Measurements from ENCODE around the gene COL12A1. TPM values are rescaled to one million over a fixed set of nuclear protein-coding genes. Genes with fewer than 3 reads are reported as not detected.

The COL12A1 gene
- total RNA-seq: not detected

DNA sequence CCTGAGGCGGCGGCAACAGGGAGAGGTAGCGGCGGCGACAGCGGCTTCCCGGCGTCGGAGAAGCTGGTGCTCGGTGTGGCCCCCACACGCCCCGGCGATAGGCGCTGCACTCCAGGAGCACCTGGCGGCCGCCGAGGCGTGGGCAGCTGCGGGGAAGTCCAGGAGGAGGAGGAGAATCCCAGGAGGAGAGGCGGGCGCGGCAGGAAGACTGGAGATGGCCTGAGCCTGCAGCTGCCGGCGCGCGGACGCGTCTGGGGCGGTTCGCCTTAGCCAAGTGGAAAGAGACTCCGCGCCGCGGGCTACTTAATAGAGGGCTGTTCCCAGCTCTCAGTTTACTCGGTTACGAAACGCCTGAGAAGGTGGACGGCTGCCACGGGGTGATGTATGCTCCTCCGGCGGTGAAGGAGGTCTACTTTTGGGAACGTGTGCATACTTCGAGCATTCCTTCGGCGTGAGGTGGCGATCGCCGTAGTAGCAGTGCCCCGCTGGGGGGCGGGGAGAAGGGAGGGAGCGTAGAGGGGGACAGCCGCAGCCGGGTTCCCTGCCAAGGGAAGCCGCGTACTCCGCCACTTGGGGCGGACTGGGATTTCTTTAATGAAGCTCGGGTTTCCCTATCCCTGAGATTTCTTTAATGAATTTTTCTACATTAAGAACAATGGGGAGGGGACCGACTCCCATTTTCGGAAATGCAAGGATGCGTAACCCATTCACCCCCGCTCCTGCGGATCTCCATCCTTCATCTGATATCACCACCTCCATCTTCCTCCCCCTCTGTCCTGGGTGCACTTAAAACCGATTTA, at the start of gene COL12A1:
Gene COL12A1, minus strand, starts transcription at position 278 of the 800 bp plus-strand sequence. CDS start 3,261 bp downstream, outside the sequence.
- CTCF ChIA-PET: interaction anchor here (1.1 to 3.5 kb wide), 5 partner anchors 11 to 1467 kb away, joined by 3 to 20 read pairs (median 5); no protein-coding TSS in a partner anchor
- DNase-seq: no peak
- no peak for ATAC-seq
- peak within 1 kb of the TSS; percentile 8 for H3K27ac Mint-ChIP-seq
- peak within 1 kb of the TSS; percentile 31 for H3K4me3 Mint-ChIP-seq
- H3K36me3 Mint-ChIP-seq: peaks cover 6% of the 10 kb centered on the region
- peaks cover 49% of the 10 kb centered on the region for H3K4me1 Mint-ChIP-seq
- peaks cover 91% of the 10 kb centered on the region for H3K27me3 Mint-ChIP-seq
- H3K9me3 Mint-ChIP-seq (ENCODE audit: low read depth): no peaks in the 10 kb centered on the region

DNA sequence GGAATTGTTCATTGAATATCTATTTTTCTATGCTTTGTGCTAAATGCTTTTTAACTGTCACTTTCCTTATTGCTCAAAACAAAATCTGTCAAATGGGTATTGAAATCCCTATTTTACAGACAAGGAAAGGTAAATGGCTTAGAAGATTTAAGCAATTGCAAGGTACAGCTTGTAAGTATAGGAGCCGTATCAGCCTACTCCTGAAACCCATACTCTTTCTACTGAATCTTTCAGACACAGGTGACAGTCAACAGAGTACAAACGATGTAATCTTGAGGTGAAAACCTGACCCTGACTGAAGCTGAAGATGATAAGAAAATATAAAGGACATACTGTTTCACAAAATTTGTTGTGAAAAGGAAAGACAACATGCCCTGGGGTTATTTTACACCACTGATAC, 44.7 kb upstream of the COL12A1 start:
- Mint-ChIP-seq H3K4me3 (no peak overlapping the region), H3K27ac (no peak overlapping the region), H3K27me3 (peaks cover 14% of the 10 kb centered on the region), H3K36me3 (peaks cover 13% of the 10 kb centered on the region), H3K4me1 (peaks cover 2% of the 10 kb centered on the region), H3K9me3 (ENCODE audit: low read depth) (no peaks in the 10 kb centered on the region)
- DNase-seq (no peak), ATAC-seq (no peak)
- CTCF ChIA-PET: interaction anchor here (3.3 kb wide), 1 partner anchor 17 kb away, joined by 10 read pairs; no protein-coding TSS in a partner anchor

DNA sequence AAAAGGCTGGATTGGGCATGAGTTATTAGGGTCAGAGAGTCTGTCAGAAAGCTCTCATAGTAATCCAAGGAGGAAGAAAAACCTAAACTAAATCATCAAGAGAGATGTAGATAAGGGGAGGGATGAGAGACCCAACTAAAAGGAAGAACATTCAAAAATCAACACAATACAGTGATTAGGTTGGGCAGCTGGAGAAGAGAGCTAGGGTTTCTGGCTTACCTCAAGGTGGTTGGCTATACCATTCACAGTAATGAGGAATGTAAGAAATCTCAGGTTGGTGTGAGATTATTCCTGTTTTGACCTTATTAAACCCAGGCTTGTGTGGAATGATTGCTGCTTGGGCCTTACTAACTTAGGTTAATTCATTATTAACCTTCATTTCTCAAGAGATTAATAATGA, 44.0 kb upstream of the COL12A1 start:
- no peaks in the 10 kb centered on the region for H3K9me3 Mint-ChIP-seq (ENCODE audit: low read depth)
- H3K27ac Mint-ChIP-seq: no peak overlapping the region
- no peak overlapping the region for H3K4me3 Mint-ChIP-seq
- peaks cover 5% of the 10 kb centered on the region for H3K4me1 Mint-ChIP-seq
- DNase-seq (no peak), ATAC-seq (no peak)
- H3K36me3 Mint-ChIP-seq: peaks cover 12% of the 10 kb centered on the region
- peaks cover 14% of the 10 kb centered on the region for H3K27me3 Mint-ChIP-seq
- CTCF ChIA-PET: interaction anchor here (3.3 kb wide), 1 partner anchor 17 kb away, joined by 10 read pairs; no protein-coding TSS in a partner anchor

DNA sequence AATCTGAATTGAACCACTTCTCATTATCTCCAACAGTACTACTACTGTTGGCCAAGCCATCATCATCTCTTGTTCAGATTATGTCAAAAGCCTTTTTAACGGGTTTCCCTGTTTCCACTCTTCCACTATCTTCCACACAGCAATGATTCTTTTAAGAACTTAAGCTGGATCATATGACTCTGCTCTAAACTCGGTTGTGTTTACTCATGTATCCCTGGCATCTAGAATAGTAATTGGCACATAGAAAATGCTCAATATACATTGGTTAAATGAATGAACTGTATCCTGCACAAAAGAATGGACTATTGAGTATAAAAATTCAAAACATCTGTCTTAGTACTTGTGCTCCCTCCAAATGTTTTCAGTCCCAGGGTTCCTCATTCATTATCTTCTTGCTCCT, 40.5 kb upstream of the COL12A1 start:
- H3K4me1 Mint-ChIP-seq: peaks cover 24% of the 10 kb centered on the region
- H3K27me3 Mint-ChIP-seq: peaks cover 14% of the 10 kb centered on the region
- DNase-seq (no peak), ATAC-seq (no peak)
- CTCF ChIA-PET: interaction anchor here (0.5 kb wide), 1 partner anchor 37 kb away, joined by 3 read pairs; no protein-coding TSS in a partner anchor
- no peaks in the 10 kb centered on the region for H3K9me3 Mint-ChIP-seq (ENCODE audit: low read depth)
- no peak overlapping the region for H3K4me3 Mint-ChIP-seq
- peaks cover 8% of the 10 kb centered on the region for H3K36me3 Mint-ChIP-seq
- no peak overlapping the region for H3K27ac Mint-ChIP-seq

DNA sequence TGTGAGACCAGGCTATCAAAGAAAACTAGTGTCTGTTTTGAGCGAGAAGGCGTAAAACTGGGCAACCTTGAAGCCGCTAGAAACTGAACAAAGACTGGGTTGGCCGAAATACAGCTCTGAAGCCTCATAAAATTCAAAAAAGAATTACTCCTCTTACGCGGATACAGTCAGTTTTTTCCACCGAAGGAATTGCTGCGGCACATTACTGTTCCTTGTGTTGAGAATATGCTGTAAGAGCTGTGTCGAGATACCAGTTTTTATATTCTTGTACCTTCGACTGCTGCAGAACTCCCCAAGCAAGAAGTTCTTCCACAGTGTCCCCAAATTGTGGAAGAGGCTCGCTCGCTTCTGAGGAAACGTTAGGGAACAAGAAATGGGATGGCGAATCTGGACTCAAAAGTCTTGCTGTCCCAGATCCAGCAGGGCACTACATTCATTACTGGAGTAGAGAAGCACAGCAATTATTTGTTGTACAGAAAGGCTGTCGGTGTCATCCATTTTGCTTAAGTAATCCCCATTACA, 38.3 kb upstream of the COL12A1 start:
- no peak for ATAC-seq
- peak overlapping the region; percentile 97 for H3K27ac Mint-ChIP-seq
- peaks cover 14% of the 10 kb centered on the region for H3K27me3 Mint-ChIP-seq
- H3K9me3 Mint-ChIP-seq (ENCODE audit: low read depth): no peaks in the 10 kb centered on the region
- H3K4me3 Mint-ChIP-seq: peak overlapping the region; percentile 95
- H3K36me3 Mint-ChIP-seq: peaks cover 24% of the 10 kb centered on the region
- peaks cover 30% of the 10 kb centered on the region for H3K4me1 Mint-ChIP-seq
- CTCF ChIA-PET: interaction anchor here (0.8 to 1.3 kb wide), 3 partner anchors 14 to 40 kb away, joined by 3 to 4 read pairs (median 3); no protein-coding TSS in a partner anchor
- no peak for DNase-seq

DNA sequence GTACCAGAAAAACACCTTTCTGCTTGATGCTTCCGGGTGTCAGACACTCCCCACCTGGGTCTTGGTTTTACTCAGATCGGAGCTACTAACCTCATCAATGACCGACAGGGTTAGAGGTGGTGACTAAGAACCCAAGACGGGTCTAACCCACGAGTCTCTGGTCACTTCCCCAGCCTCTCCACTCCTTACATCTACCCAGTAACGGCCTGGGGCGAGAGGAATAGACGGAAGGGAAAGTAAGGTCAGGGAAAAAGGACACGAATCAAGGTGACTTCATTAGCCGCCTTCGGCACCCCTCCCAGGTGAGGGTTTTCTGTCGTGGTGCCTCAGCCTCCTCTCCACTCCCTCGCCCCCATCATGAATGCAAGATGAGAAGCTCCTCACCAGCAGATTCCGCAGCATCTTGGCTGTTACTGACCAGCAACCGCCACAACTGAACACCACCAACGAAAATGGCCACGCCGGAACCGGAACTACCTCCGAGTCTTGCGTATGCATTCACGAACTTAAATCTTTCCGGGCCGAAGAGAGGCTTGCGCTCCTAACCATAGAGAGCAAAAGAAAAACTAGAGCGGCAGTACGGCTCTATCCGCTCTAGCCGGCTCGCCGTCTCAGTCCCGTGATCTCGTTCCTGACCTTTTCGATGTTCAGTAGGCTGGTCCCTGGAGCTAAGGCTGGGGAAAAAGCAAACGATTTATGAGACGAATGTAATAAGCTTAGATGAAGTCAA, 37.6 kb upstream of the COL12A1 start, which contains the start of gene COX7A2:
Gene COX7A2, minus strand, starts transcription at position 469 of the 730 bp plus-strand sequence. Its CDS starts 67 bp downstream, at position 402.
- peak within 1 kb of the TSS; percentile 95 for H3K4me3 Mint-ChIP-seq
- H3K9me3 Mint-ChIP-seq (ENCODE audit: low read depth): no peaks in the 10 kb centered on the region
- ATAC-seq (peak; percentile 97), DNase-seq (peak; percentile 94)
- peaks cover 31% of the 10 kb centered on the region for H3K4me1 Mint-ChIP-seq
- H3K27me3 Mint-ChIP-seq: peaks cover 14% of the 10 kb centered on the region
- CTCF ChIA-PET: interaction anchor here (0.8 to 1.6 kb wide), 3 partner anchors 33 to 40 kb away, joined by 3 to 5 read pairs (median 4); no protein-coding TSS in a partner anchor
- H3K27ac Mint-ChIP-seq: peak within 1 kb of the TSS; percentile 97
- peaks cover 29% of the 10 kb centered on the region for H3K36me3 Mint-ChIP-seq

DNA sequence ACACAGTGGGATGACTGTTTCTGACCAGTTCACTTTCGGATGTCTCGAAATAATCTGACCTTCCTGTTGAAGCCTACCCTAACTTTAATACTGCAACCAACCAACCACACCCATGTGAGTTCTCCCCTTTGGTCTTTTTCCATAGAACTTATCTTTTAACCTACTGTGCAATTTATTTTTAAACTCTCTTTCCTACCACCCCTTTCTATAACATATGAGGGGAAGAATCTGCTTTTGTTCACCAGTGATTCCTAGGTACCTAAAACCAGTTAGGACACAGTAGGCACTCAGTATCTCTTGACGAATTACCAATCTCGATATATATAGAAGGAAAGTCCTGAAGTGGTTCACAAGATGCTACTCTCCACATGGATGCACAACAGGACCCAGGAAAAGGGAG, 30.8 kb upstream of the COL12A1 start:
- no peaks in the 10 kb centered on the region for H3K27me3 Mint-ChIP-seq
- no peak overlapping the region for H3K4me3 Mint-ChIP-seq
- peaks cover 11% of the 10 kb centered on the region for H3K4me1 Mint-ChIP-seq
- H3K36me3 Mint-ChIP-seq: peaks cover 36% of the 10 kb centered on the region
- H3K27ac Mint-ChIP-seq: no peak overlapping the region
- no peaks in the 10 kb centered on the region for H3K9me3 Mint-ChIP-seq (ENCODE audit: low read depth)
- DNase-seq (no peak), ATAC-seq (no peak)
- CTCF ChIA-PET: interaction anchor here (0.7 kb wide), 1 partner anchor 18 kb away, joined by 3 read pairs; no protein-coding TSS in a partner anchor

DNA sequence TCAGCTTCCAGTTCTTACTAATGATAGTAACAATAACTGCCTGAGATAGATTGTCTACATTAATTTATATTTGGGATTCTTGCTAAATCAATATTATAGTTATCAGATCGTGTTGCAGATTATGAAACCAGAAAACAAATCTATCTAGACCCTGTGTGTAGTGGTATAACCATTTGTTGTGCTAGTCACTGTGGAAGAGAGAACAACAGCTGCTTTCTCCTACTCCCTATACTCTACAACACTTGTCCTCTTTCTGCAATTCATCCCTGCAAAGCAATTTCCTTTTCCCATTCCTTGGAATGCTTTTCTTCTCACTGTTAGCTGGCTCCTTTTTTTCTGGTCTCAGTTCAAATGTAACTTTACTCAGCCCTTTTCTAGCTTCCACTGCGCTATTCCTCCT, 29.4 kb upstream of the COL12A1 start:
- H3K4me3 Mint-ChIP-seq: no peak overlapping the region
- H3K4me1 Mint-ChIP-seq: peaks cover 4% of the 10 kb centered on the region
- DNase-seq (no peak), ATAC-seq (no peak)
- H3K27me3 Mint-ChIP-seq: no peaks in the 10 kb centered on the region
- H3K36me3 Mint-ChIP-seq: peaks cover 29% of the 10 kb centered on the region
- H3K27ac Mint-ChIP-seq: no peak overlapping the region
- CTCF ChIA-PET: interaction anchor here (0.6 kb wide), 1 partner anchor 328 kb away, joined by 3 read pairs; no protein-coding TSS in a partner anchor
- H3K9me3 Mint-ChIP-seq (ENCODE audit: low read depth): no peaks in the 10 kb centered on the region

DNA sequence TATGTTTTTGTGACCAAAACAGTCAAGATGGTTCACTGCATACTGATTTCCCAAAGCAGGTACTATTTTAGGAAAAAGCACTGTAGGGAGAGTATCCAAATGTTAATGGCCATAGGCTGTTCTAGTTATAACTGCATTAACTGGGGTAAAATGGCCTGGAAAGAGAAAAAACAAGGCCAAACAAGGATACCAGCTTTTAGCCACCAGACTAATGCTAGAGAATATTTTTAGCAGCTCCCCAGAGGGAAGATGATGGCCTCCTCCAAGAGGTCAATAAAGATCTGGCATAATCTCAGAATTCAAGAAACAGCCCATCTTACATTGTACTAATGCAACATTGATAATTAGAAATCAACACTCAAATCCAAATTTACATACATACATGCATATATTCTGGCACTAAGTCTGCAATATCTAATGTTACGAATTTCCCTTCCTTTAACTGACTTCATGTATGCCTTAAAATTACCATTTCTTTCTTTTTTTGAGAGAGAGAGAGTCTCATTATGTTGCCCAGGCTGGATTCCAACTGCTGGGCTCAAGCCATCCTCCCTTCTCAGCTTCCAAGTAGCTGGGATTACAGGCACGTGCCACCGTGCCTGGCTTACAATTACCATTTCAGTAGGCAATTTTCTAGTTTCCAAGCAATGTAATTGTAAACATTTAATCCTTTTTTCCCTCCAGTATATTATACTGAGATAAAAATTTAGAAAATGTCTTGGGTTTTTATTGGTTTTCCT, 28.4 kb upstream of the COL12A1 start:
- no peak for DNase-seq
- H3K4me3 Mint-ChIP-seq: no peak overlapping the region
- CTCF ChIA-PET: no interaction called here
- no peak for ATAC-seq
- no peaks in the 10 kb centered on the region for H3K27me3 Mint-ChIP-seq
- no peaks in the 10 kb centered on the region for H3K9me3 Mint-ChIP-seq (ENCODE audit: low read depth)
- H3K27ac Mint-ChIP-seq: no peak overlapping the region
- peaks cover 21% of the 10 kb centered on the region for H3K36me3 Mint-ChIP-seq
- peaks cover 4% of the 10 kb centered on the region for H3K4me1 Mint-ChIP-seq

DNA sequence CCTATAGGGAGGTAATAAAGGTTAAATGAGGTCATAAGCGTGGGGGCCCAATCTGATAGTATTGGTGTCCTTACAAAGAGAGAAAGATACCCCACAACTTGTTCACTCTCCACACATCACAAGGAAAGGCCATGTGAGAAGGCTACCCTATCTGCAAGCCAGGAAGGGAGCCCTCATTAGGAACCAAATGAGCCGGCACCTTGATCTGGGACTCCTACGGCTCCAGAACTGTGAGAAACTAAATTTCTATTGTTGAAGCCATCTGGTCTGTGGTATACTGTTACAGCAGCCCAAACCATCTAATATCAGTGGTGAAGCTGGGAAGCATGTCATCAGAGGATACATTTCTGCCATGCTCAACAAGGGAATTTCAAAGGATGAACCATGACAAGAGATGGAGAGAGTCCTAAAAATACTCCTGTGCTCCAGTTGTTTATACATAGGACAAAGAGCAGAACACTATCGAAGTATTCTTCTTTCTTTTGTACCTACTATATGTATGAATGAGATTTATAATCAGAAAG, 27.3 kb upstream of the COL12A1 start:
- H3K9me3 Mint-ChIP-seq (ENCODE audit: low read depth): no peaks in the 10 kb centered on the region
- DNase-seq: no peak
- CTCF ChIA-PET: no interaction called here
- H3K4me1 Mint-ChIP-seq: peaks cover 2% of the 10 kb centered on the region
- H3K27me3 Mint-ChIP-seq: no peaks in the 10 kb centered on the region
- no peak overlapping the region for H3K4me3 Mint-ChIP-seq
- H3K27ac Mint-ChIP-seq: no peak overlapping the region
- ATAC-seq: no peak
- peaks cover 14% of the 10 kb centered on the region for H3K36me3 Mint-ChIP-seq

DNA sequence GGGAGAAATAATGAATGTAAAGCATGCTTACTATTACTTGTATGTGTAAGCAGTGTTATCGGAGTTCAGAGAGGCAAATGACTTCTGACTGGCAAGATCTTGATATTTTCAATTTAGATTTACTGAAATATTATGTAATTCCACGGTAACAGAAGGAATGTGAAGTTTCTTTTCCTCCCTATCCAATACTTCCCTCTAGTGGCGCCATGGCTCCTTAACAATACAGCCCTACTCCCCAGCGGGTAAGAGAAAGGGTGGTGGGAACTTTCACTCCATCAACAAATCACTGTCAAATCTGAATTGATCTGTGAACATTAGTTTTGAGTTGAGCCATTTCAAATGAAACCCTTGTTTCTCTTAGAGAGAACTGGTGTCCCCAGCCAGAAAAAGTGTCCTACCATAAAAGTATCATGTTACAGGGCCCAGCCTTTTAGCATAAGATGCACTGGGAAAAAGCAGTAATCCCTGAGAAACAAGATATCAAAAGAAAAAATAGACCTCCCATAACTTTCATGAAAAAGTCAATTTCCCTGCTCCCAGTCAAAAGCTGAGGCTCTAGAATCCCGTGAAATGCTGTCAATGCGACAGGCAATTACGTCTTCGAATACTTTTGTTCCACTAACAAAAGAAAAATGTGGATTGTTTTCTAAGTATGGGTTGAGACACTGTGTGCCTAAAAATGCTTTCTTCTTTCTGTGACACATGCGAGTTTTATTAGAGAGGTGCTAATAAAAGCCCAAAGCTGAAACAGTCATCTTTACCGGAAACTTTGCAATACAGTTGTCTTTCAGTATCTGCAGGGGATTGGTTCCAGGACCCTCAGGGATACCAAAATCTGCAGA, 24.9 kb upstream of the COL12A1 start:
- H3K27ac Mint-ChIP-seq: no peak overlapping the region
- DNase-seq (no peak), ATAC-seq (no peak)
- peaks cover 2% of the 10 kb centered on the region for H3K4me1 Mint-ChIP-seq
- CTCF ChIA-PET: no interaction called here
- no peak overlapping the region for H3K4me3 Mint-ChIP-seq
- H3K9me3 Mint-ChIP-seq (ENCODE audit: low read depth): no peaks in the 10 kb centered on the region
- H3K36me3 Mint-ChIP-seq: no peaks in the 10 kb centered on the region
- peaks cover 7% of the 10 kb centered on the region for H3K27me3 Mint-ChIP-seq

All from activated CD8-positive, alpha-beta memory T cell treated with anti-CD3 and anti-CD28 coated beads, Interleukin-2, amount 10 ng/mL, durations not matched to agents 7 days and 5 days (primary cell).